PC-9 (cell line): ENCODE data around the gene DHRS2. TPM values are rescaled to one million over a fixed set of nuclear protein-coding genes. Genes with fewer than 3 reads are reported as not detected.

Experiments used
- BruUV-seq: library from RNA; stranded (reverse); fragments of 400-500 nt; replicated peaks from 2 replicates; lab custom pipeline; 2021; lab: Mats Ljungman, UMichigan
- CTCF ChIA-PET: fragments of 300-600 bp; sonication (Branson Sonifier 250); formaldehyde crosslinking; loops from one replicate; lab custom pipeline; 2022; ENCODE audit warnings: antibody characterized with exemption; lab: Charles Lee
- POLR2A ChIA-PET: fragments of 300-600 bp; sonication (Branson Sonifier 250); formaldehyde crosslinking; loops from one replicate; lab custom pipeline; 2022; ENCODE audit warnings: antibody characterized with exemption; ENCODE audit not compliant: unreplicated experiment; lab: Charles Lee
- DNase-seq, 2 experiments: peaks; one replicate each; pipeline versions ENCODE4 v3.0.0 to v3.0.0-alpha.2; 2015 to 2022; ENCODE audit warnings: mixed read lengths in 1 of 2
- H2AFZ ChIP-seq: fragments of 200-600 bp; sonication (generic); 2 replicates; pipeline ENCODE4 v1.8.1; 2017; ENCODE audit warnings: antibody characterized with exemption
- H3F3A ChIP-seq: fragments of 200-600 bp; sonication (generic); 2 replicates; pipeline ENCODE4 v1.8.1; 2017; ENCODE audit warnings: antibody characterized with exemption, mild to moderate bottlenecking, low read depth; ENCODE audit not compliant: insufficient read depth
- H3K27ac ChIP-seq: fragments of 200-600 bp; sonication (generic); 2 replicates; pipeline ENCODE4 v1.6.1; 2016; ENCODE audit warnings: mixed run types
- H3K27me3 ChIP-seq: fragments of 200-600 bp; sonication (generic); 2 replicates; pipeline ENCODE4 v1.6.1; 2016; ENCODE audit warnings: low read depth, mixed run types; ENCODE audit not compliant: insufficient read depth
- H3K36me3 ChIP-seq: fragments of 200-600 bp; sonication (generic); 2 replicates; pipeline ENCODE4 v1.6.1; 2016; ENCODE audit warnings: low read depth, mixed run types
- H3K4me1 ChIP-seq: fragments of 200-600 bp; sonication (generic); replicated peaks from 2 replicates; pipeline ENCODE4 v1.6.1; 2016; ENCODE audit warnings: mixed run types; ENCODE audit not compliant: insufficient read depth
- H3K4me2 ChIP-seq: fragments of 200-600 bp; sonication (generic); 2 replicates; pipeline ENCODE4 v1.6.1; 2017; ENCODE audit warnings: mixed run types
- H3K4me3 ChIP-seq: fragments of 200-600 bp; sonication (generic); 2 replicates; pipeline ENCODE4 v1.6.1; 2016; ENCODE audit warnings: mixed run types
- H3K79me2 ChIP-seq: fragments of 200-600 bp; sonication (generic); 2 replicates; pipeline ENCODE4 v1.6.1; 2017; ENCODE audit warnings: low read depth, mixed run types
- H3K9me2 ChIP-seq: fragments of 200-600 bp; sonication (generic); 2 replicates; pipeline ENCODE4 v1.8.1; 2017; ENCODE audit warnings: mild to moderate bottlenecking; ENCODE audit not compliant: insufficient read depth
- H3K9me3 ChIP-seq: fragments of 200-600 bp; sonication (generic); 2 replicates; pipeline ENCODE4 v1.8.1; 2016; ENCODE audit warnings: low read depth; ENCODE audit not compliant: insufficient read depth
- H4K20me1 ChIP-seq: fragments of 200-600 bp; sonication (generic); 2 replicates; pipeline ENCODE4 v1.8.1; 2017; ENCODE audit not compliant: insufficient read depth
- CTCF ChIP-seq: fragments of 200-600 bp; sonication (generic); conservative IDR thresholded peaks from 2 replicates; pipeline ENCODE4 v1.6.1; 2017; ENCODE audit warnings: mixed run types, antibody characterized with exemption, mild to moderate bottlenecking, moderate library complexity
- EZH2 ChIP-seq: fragments of 200-600 bp; sonication (generic); IDR thresholded peaks from 2 replicates; pipeline ENCODE4 v1.8.0; 2017; ENCODE audit warnings: antibody characterized with exemption, low read depth
- intact Hi-C: fragments of 100-400 bp; cut with micrococcal nuclease; formaldehyde crosslinking; loops from one replicate; pipeline ENCODE4 v1.10.0; 2022; ENCODE audit not compliant: unreplicated experiment
- total RNA-seq: library from RNA; stranded (reverse); gene quantifications from 2 replicates; pipeline ENCODE4 v1.2.3, GENCODE V29; 2021

DHRS2 gene
- total RNA-seq, 1 experiment from 2014 or later: 0.55 TPM

DNA sequence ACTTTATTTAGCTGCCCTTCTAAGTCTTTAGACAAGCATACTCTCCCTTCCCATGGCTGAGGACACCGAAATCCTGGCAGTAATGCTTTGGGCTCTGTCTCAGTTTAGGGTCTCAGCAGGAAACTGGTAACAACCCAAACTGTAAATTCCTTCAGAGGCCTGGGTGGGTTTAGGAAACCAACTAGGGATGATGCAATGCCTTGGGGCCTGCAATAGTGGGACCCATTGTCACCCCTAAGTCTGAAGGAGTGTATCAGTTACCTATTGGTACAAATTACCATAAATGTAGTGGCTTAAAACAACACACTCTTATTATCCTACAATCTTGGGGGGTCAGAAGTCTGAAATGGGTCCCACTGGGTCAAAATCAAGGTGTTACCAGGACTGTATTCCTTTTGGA lies 36.0 kb downstream of the DHRS2 start:
- Histone ChIP-seq H3K27me3 (no peaks in the 10 kb centered on the region), H3K4me1 (peaks cover 3% of the 10 kb centered on the region; the same call in 1 of the 2 replicates), H3K9me2 (no peaks in the 10 kb centered on the region), H3F3A (no peaks in the 10 kb centered on the region), H2AFZ (no peak overlapping the region), H3K9me3 (no peaks in the 10 kb centered on the region), H3K4me3 (no peak overlapping the region), H4K20me1 (no peaks in the 10 kb centered on the region), H3K4me2 (no peak overlapping the region), H3K27ac (no peak overlapping the region), H3K36me3 (no peaks in the 10 kb centered on the region), H3K79me2 (no peaks in the 10 kb centered on the region)
- no peak for TF ChIP-seq EZH2
- TF ChIP-seq CTCF: no peak
- ChIA-PET POLR2A (no interaction called here), CTCF (no interaction called here)
- intact Hi-C loops: no loop called here
- no TSS peak for BruUV-seq
- DNase-seq: no peak

- Histone ChIP-seq H3F3A (no peaks in the 10 kb centered on the region), H4K20me1 (no peaks in the 10 kb centered on the region), H3K4me1 (no peaks in the 10 kb centered on the region), H3K9me3 (no peaks in the 10 kb centered on the region), H3K4me3 (no peak overlapping the region), H3K9me2 (no peaks in the 10 kb centered on the region), H3K27me3 (no peaks in the 10 kb centered on the region), H3K27ac (no peak overlapping the region), H2AFZ (no peak overlapping the region), H3K4me2 (no peak overlapping the region), H3K79me2 (no peaks in the 10 kb centered on the region), H3K36me3 (no peaks in the 10 kb centered on the region)
- CTCF ChIA-PET: no interaction called here
- BruUV-seq: no TSS peak
- no peak for DNase-seq
- TF ChIP-seq CTCF: no peak
- no peak for TF ChIP-seq EZH2
- POLR2A ChIA-PET: no interaction called here
- intact Hi-C loops: no loop called here
These were observed 39.2 kb downstream of the DHRS2 start for GRCh38 chr14:23675337-23675736.

DNA sequence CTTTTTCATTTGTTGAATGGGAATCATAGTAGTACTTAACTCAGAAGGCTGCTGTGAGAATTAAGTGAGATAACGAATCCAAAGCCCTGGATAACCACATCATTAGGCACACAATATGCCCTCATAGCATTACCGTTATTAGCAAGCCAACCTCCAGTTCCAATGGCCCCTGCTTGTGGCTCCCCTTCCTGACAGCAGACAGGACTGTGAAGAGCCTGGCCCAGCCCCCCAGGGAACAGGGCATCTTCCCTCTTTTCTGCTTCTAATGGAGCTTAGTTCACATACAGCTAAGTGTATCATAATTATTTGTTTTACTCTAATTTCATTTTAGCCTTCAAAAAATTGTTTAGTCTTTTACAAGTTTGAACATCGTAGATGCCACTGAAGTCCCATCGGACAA lies 39.7 kb downstream of the DHRS2 start:
- POLR2A ChIA-PET: no interaction called here
- Histone ChIP-seq H2AFZ (no peak overlapping the region), H3K36me3 (no peaks in the 10 kb centered on the region), H3K4me3 (no peak overlapping the region), H3K4me2 (no peak overlapping the region), H4K20me1 (no peaks in the 10 kb centered on the region), H3K27me3 (no peaks in the 10 kb centered on the region), H3K4me1 (no peaks in the 10 kb centered on the region), H3K9me2 (no peaks in the 10 kb centered on the region), H3F3A (no peaks in the 10 kb centered on the region), H3K79me2 (no peaks in the 10 kb centered on the region), H3K27ac (no peak overlapping the region), H3K9me3 (no peaks in the 10 kb centered on the region)
- BruUV-seq: no TSS peak
- CTCF ChIA-PET: interaction anchor here (0.6 kb wide), 1 partner anchor 10 kb away, joined by 20 read pairs; no protein-coding TSS in a partner anchor
- TF ChIP-seq EZH2 (no peak), CTCF (no peak)
- DNase-seq: no peak
- intact Hi-C loops: no loop called here
